Loucy (cell line): Measurements from ENCODE around the gene SLC12A5.
A peak's percentile ranks its signal among the peaks of the same experiment; 100 is the strongest.

Source experiments
- H2AFZ ChIP-seq: fragments of 200-600 bp; sonication (generic); 2 replicates; pipeline ENCODE4 v1.6.0; 2016; ENCODE audit warnings: antibody characterized with exemption, mild to moderate bottlenecking, low read length, moderate library complexity
- H3F3A ChIP-seq: fragments of 200-600 bp; 2 replicates; pipeline ENCODE4 v1.6.0; 2016; ENCODE audit warnings: antibody characterized with exemption, low read depth, mild to moderate bottlenecking
- H3K27me3 ChIP-seq: fragments of 200-600 bp; sonication (generic); 2 replicates; pipeline ENCODE4 v1.6.1; 2014; ENCODE audit warnings: low read length, mild to moderate bottlenecking; ENCODE audit not compliant: insufficient read depth, poor library complexity, severe bottlenecking
- H3K36me3 ChIP-seq: fragments of 200-600 bp; sonication (generic); 2 replicates; pipeline ENCODE4 v1.6.1; 2016; ENCODE audit warnings: low read length; ENCODE audit not compliant: insufficient read depth
- H3K4me1 ChIP-seq: fragments of 200-600 bp; sonication (generic); 2 replicates; pipeline ENCODE4 v1.5.1; 2014; ENCODE audit warnings: low read length, mild to moderate bottlenecking; ENCODE audit not compliant: insufficient read depth, poor library complexity, severe bottlenecking
- H3K4me2 ChIP-seq: fragments of 200-600 bp; sonication (generic); 2 replicates; pipeline ENCODE4 v1.6.0; 2014; ENCODE audit warnings: antibody characterized with exemption, low read length, low read depth, mild to moderate bottlenecking; ENCODE audit not compliant: poor library complexity, severe bottlenecking
- H3K4me3 ChIP-seq: fragments of 200-600 bp; sonication (generic); 2 replicates; pipeline ENCODE4 v1.5.1; 2014; ENCODE audit warnings: low read length, mild to moderate bottlenecking, mixed read lengths; ENCODE audit not compliant: poor library complexity, severe bottlenecking
- H3K79me2 ChIP-seq: fragments of 200-600 bp; sonication (generic); 2 replicates; pipeline ENCODE4 v1.6.1; 2014; ENCODE audit warnings: low read length; ENCODE audit not compliant: insufficient read depth
- H3K9ac ChIP-seq: fragments of 200-600 bp; sonication (generic); 2 replicates; pipeline ENCODE4 v1.6.0; 2014; ENCODE audit warnings: mild to moderate bottlenecking, low read depth, low read length, moderate library complexity; ENCODE audit not compliant: poor library complexity, severe bottlenecking
- H3K9me2 ChIP-seq: fragments of 200-600 bp; sonication (generic); replicated peaks from 2 replicates; pipeline ENCODE4 v1.6.1; 2016; ENCODE audit warnings: low read depth, low read length, mixed read lengths
- H3K9me3 ChIP-seq: fragments of 200-600 bp; sonication (generic); 2 replicates; pipeline ENCODE4 v1.6.1; 2014; ENCODE audit warnings: mild to moderate bottlenecking, antibody characterized with exemption, low read length, low read depth; ENCODE audit not compliant: insufficient read depth
- H4K20me1 ChIP-seq: fragments of 200-600 bp; sonication (generic); 2 replicates; pipeline ENCODE4 v1.6.0; 2014; ENCODE audit warnings: antibody characterized with exemption, low read length, mild to moderate bottlenecking; ENCODE audit not compliant: insufficient read depth, poor library complexity, severe bottlenecking
- CTCF ChIP-seq: fragments of 200-600 bp; sonication (generic); conservative IDR thresholded peaks from 2 replicates; pipeline ENCODE4 v1.5.1; 2014; ENCODE audit warnings: mild to moderate bottlenecking, antibody characterized with exemption, low read length
- EZH2phosphoT487 ChIP-seq: fragments of 200-600 bp; IDR thresholded peaks from 2 replicates; pipeline ENCODE4 v1.6.1; 2018; ENCODE audit warnings: antibody characterized with exemption, mild to moderate bottlenecking, moderate library complexity, borderline replicate concordance

SLC12A5 gene

GRCh38 chr20:46012921-46013320 lies 16.1 kb upstream of the SLC12A5 start:
- H3K4me2 ChIP-seq: no peak overlapping the region
- H3K79me2 ChIP-seq: no peaks in the 10 kb centered on the region
- no peaks in the 10 kb centered on the region for H3K27me3 ChIP-seq
- H3K4me1 ChIP-seq: peaks cover 22% of the 10 kb centered on the region
- H3K4me3 ChIP-seq: no peak overlapping the region
- TF ChIP-seq CTCF (no peak), EZH2phosphoT487 (no peak)
- no peaks in the 10 kb centered on the region for H4K20me1 ChIP-seq
- no peaks in the 10 kb centered on the region for H3F3A ChIP-seq
- H3K9ac ChIP-seq: no peak overlapping the region
- no peaks in the 10 kb centered on the region for H3K9me3 ChIP-seq
- no peaks in the 10 kb centered on the region for H3K36me3 ChIP-seq
- no peak overlapping the region for H2AFZ ChIP-seq
- no peaks in the 10 kb centered on the region for H3K9me2 ChIP-seq

GRCh38 chr20:46013322-46013828 lies 15.6 kb upstream of the SLC12A5 start:
- Histone ChIP-seq H3K27me3 (no peaks in the 10 kb centered on the region), H4K20me1 (no peaks in the 10 kb centered on the region), H3K4me1 (peaks cover 18% of the 10 kb centered on the region), H3K4me3 (no peak overlapping the region), H2AFZ (peak overlapping the region; percentile 85), H3K9me2 (no peaks in the 10 kb centered on the region), H3F3A (no peaks in the 10 kb centered on the region), H3K9ac (no peak overlapping the region), H3K36me3 (no peaks in the 10 kb centered on the region), H3K9me3 (no peaks in the 10 kb centered on the region), H3K79me2 (no peaks in the 10 kb centered on the region), H3K4me2 (peak overlapping the region; percentile 82)
- no peak for TF ChIP-seq EZH2phosphoT487
- TF ChIP-seq CTCF: no peak

GRCh38 chr20:46013829-46014516 lies 15.0 kb upstream of the SLC12A5 start:
- Histone ChIP-seq H3K4me2 (peak overlapping the region; percentile 82), H3K36me3 (no peaks in the 10 kb centered on the region), H3K4me3 (peak overlapping the region; percentile 71), H3K9ac (no peak overlapping the region), H3K4me1 (peaks cover 12% of the 10 kb centered on the region), H3F3A (no peaks in the 10 kb centered on the region), H4K20me1 (no peaks in the 10 kb centered on the region), H3K9me2 (no peaks in the 10 kb centered on the region), H3K9me3 (no peaks in the 10 kb centered on the region), H2AFZ (peak overlapping the region; percentile 85), H3K79me2 (no peaks in the 10 kb centered on the region), H3K27me3 (no peaks in the 10 kb centered on the region)
- TF ChIP-seq CTCF (peak; percentile 86), EZH2phosphoT487 (no peak)
